ENCODE results near the gene PARVA.

- TF ChIP-seq CTCF (IDR thresholded peaks at IDR 0.05; ENCODE audit: low read depth, low read length, poor library complexity, severe bottlenecking) (no peak), EZH2phosphoT487 (IDR thresholded peaks at IDR 0.05; ENCODE audit: borderline replicate concordance, low read length) (no peak)
These were observed 165.0 kb downstream of the PARVA start for GRCh38 chr11:12542186-12542935.
